ENCODE data around the gene CEP170B.
"Not testable (repeated sequence)": the region's sequence is repeated elsewhere in the genome, so short reads cannot be mapped to it uniquely, and the experiment has no call there.

Gene CEP170B

DNA sequence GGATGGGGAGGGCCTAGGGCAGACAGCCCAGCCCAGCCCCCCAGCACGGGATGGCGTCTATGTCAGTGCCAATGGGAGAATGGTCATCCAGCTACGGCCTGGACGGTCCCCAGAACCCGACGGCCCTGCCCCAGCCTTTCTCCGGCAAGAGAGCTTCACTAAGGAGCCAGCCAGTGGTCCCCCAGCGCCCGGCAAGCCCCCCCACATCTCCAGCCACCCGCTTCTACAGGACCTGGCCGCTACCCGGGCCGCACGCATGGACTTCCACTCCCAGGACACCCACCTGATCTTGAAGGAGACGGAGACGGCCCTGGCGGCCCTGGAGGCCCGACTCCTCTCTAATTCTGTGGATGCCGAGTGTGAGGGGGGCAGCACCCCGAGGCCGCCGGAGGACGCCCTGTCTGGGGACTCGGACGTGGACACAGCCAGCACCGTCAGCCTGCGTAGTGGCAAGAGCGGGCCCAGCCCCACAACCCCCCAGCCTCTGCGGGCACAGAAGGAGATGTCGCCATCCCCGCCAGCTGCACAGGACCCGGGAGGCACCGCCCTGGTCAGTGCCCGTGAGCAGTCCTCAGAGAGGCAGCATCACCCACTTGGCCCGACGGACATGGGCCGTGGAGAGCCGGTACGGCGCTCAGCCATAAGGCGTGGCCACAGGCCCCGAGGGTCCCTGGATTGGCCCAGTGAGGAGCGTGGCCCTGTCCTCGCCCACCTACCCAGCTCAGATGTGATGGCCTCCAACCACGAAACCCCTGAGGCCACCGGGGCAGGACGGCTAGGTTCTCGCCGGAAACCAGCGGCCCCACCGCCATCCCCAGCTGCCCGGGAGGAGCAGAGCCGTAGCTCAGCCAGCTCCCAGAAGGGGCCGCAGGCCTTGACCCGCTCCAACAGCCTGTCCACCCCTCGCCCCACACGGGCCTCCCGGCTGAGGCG is 21.9 kb downstream of the CEP170B start:
- no peak overlapping the region for H3K4me3 ChIP-seq (ENCODE audit: low read depth, low read length)

GRCh38 chr14:104887623-104888488 is 22.8 kb downstream of the CEP170B start:
- no peak overlapping the region for H3K4me3 ChIP-seq (ENCODE audit: low read depth, low read length)
- no peak for DNase-seq (ENCODE audit: low read depth)

More for the DNA sequence above, 21.9 kb downstream of the CEP170B start:
- no peak for DNase-seq (ENCODE audit: low read depth)

GRCh38 chr14:104888489-104889374 is 23.7 kb downstream of the CEP170B start:
- H3K4me3 ChIP-seq (ENCODE audit: low read depth, low read length) = no peak overlapping the region
- no peak for DNase-seq (ENCODE audit: low read depth)

GRCh38 chr14:104889375-104889757 is 24.3 kb downstream of the CEP170B start:
- DNase-seq (ENCODE audit: low read depth) = no peak
- no peak overlapping the region for H3K4me3 ChIP-seq (ENCODE audit: low read depth, low read length)

GRCh38 chr14:104890292-104890691 is 25.2 kb downstream of the CEP170B start:
- DNase-seq (ENCODE audit: low read depth); H3K4me3 ChIP-seq (ENCODE audit: low read depth, low read length): not testable (repeated sequence)

- no peak overlapping the region for H3K4me3 ChIP-seq (ENCODE audit: low read depth, low read length)
- DNase-seq (ENCODE audit: low read depth) = no peak
Measured at GRCh38 chr14:104891121-104891551, 26.1 kb downstream of the CEP170B start.

DNA sequence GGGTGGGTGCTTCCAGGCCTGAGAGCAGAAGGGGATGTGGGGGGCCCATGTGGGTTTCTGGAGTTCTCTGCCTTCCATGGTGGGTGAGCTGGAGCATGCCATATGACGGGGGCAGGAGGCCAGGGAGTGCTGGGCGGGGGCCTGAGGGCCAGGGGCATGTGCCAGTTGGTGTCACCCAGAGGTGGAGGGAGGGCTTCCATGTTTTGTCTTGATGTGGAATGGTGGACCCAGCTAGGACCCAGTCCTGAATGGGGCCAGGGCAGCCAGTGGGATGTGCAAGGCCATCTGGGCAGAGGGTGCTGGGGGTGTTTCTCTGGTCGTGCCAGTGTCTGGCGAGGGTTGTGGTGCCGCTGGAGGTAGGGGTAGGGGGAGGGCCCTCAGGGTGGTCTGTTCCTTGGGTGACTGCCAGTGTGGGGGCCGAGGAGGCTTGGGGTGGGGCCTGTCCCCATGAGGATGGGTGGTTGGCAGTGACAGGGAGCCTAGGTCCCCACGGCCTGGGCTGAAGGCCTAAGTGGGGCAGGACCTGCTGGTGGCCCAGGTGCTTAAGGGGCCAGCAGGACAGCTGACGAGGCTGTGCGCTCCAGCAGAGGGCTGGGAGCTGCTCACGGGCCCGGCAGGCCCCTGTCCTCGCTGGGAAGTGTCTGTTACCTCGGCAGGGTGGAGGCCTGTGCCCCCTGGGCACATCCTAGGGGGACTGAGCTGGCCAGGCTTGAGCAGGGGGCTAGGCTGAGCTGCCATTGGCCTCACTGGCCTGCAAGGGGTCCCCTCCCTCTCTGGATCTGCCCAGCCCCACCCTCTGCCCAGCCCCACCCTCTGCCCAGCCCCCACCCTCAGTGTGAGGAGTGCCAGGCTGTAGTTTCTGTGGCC is 26.8 kb downstream of the CEP170B start:
- DNase-seq (ENCODE audit: low read depth) = no peak
- no peak overlapping the region for H3K4me3 ChIP-seq (ENCODE audit: low read depth, low read length)

DNA sequence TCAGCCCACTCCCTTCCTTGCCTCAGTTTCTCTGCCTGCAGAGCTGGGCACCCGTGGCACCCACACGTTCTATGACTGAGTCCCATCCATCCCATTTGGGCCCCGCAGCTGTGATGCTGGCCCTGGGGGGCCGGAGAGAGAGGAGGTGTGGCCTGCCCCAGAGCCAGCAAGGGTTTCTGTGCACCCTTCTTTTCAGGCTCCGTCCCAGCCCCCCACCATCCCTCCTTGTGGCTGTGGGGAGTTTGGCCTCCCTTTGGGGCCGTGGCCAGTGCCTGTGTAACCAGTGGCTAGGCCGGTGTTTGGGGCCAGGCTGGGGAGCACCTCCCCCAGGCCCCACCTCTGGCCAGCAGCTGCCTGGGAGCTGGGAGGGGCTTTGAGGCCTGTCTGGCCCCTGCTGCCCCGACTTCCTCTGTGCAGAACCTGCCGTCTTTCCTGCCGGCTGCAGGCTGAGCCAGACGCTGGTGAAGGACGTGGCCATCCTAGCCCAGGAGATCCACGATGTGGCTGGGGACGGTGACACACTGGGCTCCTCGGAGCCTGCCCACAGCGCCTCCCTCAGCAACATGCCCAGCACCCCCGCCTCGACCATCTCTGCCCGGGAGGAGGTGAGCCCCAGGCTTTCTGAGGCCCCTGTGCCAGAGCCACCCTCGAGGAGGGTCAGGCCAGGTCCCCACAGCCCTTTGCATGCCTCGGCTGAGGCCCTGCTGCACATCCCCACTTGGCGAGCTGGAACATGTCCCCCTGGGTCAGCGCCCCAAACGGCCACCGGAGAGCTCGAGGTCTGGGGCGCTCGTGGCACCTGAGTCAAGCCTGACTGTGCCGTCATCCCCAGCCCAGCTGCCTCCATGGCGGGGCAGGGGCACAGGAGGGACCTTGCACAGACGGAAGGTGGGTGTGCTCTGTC is 27.7 kb downstream of the CEP170B start:
- no peak overlapping the region for H3K4me3 ChIP-seq (ENCODE audit: low read depth, low read length)

DNA sequence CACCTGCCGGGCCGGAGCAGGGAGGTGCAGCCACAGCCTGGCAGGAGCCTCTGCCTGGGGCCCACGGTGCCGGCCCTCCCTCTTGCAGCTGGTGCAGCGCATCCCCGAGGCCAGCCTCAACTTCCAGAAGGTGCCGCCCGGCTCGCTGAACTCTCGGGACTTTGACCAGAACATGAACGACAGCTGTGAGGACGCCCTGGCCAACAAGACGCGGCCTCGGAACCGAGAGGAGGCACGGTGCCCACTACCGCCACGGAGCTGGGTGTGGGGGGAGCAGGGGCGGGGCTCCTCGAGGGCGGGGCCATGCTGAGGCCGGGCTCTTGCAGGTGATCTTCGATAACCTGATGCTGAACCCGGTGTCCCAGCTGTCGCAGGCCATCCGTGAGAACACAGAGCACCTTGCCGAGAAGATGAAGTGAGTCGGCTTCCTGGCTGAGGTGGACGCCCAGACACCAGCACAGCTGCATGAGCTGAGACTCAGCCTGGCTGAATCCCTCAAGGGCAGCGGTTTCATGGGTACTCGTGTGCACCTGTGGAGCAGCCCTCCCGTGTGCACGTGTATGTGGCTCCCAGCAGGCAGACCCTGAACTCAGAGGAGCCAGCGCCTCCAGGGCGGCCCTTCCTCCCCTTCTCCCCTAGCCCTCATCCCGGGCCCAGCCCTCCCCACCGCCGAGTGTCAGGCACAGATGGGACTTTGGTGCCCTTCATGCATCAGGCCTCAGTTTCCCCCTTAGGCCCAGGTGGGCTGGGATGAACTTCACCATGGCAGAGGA is 28.6 kb downstream of the CEP170B start:
- no peak overlapping the region for H3K4me3 ChIP-seq (ENCODE audit: low read depth, low read length)
- DNase-seq (ENCODE audit: low read depth) = no peak

More for the DNA sequence above, 27.7 kb downstream of the CEP170B start:
- DNase-seq (ENCODE audit: low read depth) = no peak

GRCh38 chr14:104894331-104895206 is 29.5 kb downstream of the CEP170B start:
- no peak for DNase-seq (ENCODE audit: low read depth)
- no peak overlapping the region for H3K4me3 ChIP-seq (ENCODE audit: low read depth, low read length)

GRCh38 chr14:104895207-104895785 is 30.2 kb downstream of the CEP170B start:
- DNase-seq (ENCODE audit: low read depth) = no peak
- no peak overlapping the region for H3K4me3 ChIP-seq (ENCODE audit: low read depth, low read length)

GRCh38 chr14:104895786-104896661 is 31.0 kb downstream of the CEP170B start:
- H3K4me3 ChIP-seq (ENCODE audit: low read depth, low read length) = no peak overlapping the region
- DNase-seq (ENCODE audit: low read depth) = no peak

GRCh38 chr14:104897330-104898194 is 32.5 kb downstream of the CEP170B start:
- H3K4me3 ChIP-seq (ENCODE audit: low read depth, low read length) = no peak overlapping the region
- no peak for DNase-seq (ENCODE audit: low read depth)

DNA sequence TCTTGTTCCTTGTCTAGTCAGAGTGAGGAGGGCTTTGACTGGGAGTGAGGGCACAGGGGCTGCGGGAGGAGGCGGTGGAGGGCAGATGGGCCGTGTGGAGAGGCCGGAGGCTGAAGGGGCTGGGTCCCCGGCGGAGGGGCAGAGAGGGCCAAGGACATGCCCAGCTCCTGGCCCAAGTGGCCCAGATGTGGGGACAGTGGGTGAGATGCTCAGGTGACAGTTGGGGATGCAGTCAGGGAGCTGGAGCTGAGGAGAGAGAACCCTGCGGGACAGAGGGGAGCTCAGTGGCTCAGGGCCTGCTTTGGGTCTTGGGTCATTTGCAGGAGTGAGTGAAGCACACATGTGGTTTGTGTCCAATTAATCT is 33.1 kb downstream of the CEP170B start:
- DNase-seq (ENCODE audit: low read depth) = no peak
- H3K4me3 ChIP-seq (ENCODE audit: low read depth, low read length) = no peak overlapping the region

All from skeletal muscle cell (primary cell).